ENCODE measurements around the gene TFEB.

TFEB gene

DNA sequence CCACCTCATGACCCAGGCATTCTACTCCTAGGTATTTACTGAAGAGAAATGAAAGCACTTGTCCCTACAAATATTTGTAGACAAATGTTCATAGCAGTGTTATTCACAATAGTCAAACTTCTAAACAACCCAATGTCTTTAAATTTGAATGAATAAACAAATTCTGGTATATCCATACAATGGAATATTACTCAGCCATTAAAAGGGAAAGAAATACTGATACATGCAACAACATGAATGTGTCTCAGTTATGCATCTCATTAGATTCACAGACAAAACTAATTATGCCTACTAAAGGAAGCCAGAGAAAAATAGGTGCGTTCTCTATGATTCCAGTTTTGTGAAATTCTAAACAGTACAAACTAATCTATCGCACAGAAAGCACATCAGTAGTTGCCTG lies 66.4 kb downstream of the TFEB start:
- Histone ChIP-seq H3K4me3 (ENCODE audit: low read length in 2 of 2) (no peak overlapping the region), H3K27me3 (ENCODE audit: control insufficient read depth in 1 of 2, insufficient read depth in 2 of 2, low read length in 2 of 2) (peaks cover 0 to under 1% of the 10 kb centered on the region in 2 donors), H3K9ac (ENCODE audit: low read length in 2 of 2) (no peak overlapping the region), H3K27ac (ENCODE audit: low read length) (no peak overlapping the region), H3K9me3 (ENCODE audit: control insufficient read depth in 2 of 2, low read length in 2 of 2) (peaks cover 0 to 6% of the 10 kb centered on the region in 2 donors), H3K4me1 (ENCODE audit: control insufficient read depth, insufficient read depth, low read length) (no peaks in the 10 kb centered on the region), H3K36me3 (ENCODE audit: control insufficient read depth in 2 of 2, insufficient read depth in 2 of 2, low read length in 2 of 2) (no peaks in the 10 kb centered on the region)

DNA sequence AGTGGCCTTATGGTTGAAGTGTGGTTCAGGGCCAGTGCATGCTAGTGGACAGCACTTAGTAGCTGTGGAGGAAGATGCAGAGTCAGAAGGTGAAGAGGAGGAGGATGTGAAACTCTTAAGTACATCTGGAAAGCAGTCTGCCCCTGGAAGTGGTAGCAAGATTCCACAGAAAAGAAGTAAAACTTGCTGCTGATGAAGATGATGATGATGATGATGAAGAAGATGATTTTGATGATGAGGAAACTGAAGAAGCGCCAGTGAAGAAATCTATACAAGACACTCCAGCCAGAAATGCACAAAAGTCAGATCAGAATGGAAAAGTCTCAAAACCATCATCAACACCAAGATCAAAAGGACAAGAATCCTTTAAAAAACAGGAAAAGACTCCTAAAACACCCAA lies 68.2 kb downstream of the TFEB start:
- Histone ChIP-seq H3K36me3 (ENCODE audit: control insufficient read depth in 2 of 2, insufficient read depth in 2 of 2, low read length in 2 of 2) (no peaks in the 10 kb centered on the region), H3K27me3 (ENCODE audit: control insufficient read depth in 1 of 2, insufficient read depth in 2 of 2, low read length in 2 of 2) (peaks cover 0 to 3% of the 10 kb centered on the region in 2 donors), H3K27ac (ENCODE audit: low read length) (no peak overlapping the region), H3K9ac (ENCODE audit: low read length in 2 of 2) (no peak overlapping the region), H3K4me1 (ENCODE audit: control insufficient read depth, insufficient read depth, low read length) (no peaks in the 10 kb centered on the region), H3K9me3 (ENCODE audit: control insufficient read depth in 2 of 2, low read length in 2 of 2) (peaks cover 0 to 6% of the 10 kb centered on the region in 2 donors), H3K4me3 (ENCODE audit: low read length in 2 of 2) (no peak overlapping the region)

DNA sequence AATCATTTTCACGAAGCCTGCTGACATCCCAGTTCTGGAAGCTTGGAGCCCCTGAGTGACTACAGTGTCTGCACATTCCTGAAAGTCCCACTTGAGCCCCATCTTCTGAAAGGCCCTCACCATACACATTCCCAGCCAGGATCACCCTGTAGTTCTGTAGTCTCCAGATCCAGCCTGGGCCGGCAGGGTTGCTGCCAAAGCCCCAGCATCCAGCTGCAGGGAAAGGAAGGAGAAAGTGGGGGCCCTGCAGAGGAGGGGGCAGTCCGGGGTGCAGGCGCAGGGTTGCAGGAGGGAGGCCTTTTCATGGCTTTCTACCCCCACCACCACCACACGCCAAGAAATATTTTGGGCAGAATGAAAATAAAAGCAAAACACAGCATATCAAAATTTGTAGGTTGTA lies 71.1 kb downstream of the TFEB start:
- Histone ChIP-seq H3K27me3 (ENCODE audit: control insufficient read depth in 1 of 2, insufficient read depth in 2 of 2, low read length in 2 of 2) (peaks cover 0 to 8% of the 10 kb centered on the region in 2 donors), H3K27ac (ENCODE audit: low read length) (no peak overlapping the region), H3K9ac (ENCODE audit: low read length in 2 of 2) (no peak overlapping the region), H3K36me3 (ENCODE audit: control insufficient read depth in 2 of 2, insufficient read depth in 2 of 2, low read length in 2 of 2) (no peaks in the 10 kb centered on the region), H3K9me3 (ENCODE audit: control insufficient read depth in 2 of 2, low read length in 2 of 2) (peaks cover 0 to 5% of the 10 kb centered on the region in 2 donors), H3K4me1 (ENCODE audit: control insufficient read depth, insufficient read depth, low read length) (no peaks in the 10 kb centered on the region), H3K4me3 (ENCODE audit: low read length in 2 of 2) (no peak overlapping the region)

DNA sequence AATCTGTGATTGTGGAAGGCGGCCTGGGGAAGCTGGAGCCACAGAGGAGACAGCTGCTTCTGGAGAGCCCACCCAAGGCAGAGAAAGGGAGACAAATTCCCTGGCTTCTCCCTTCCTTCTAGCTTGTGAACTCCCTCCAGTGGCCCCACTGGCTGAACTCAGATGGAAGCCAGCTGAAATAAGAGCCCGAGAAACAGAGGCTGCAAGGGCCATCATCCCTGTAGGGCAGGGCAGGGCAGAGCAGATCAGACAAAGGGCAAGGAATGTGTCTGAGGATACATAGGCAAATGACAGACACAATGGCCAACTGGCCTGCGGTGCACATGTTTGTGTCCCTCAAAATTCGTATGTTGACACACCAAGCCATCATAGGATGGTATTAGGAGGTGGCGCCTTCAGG lies 71.8 kb downstream of the TFEB start:
- Histone ChIP-seq H3K9ac (ENCODE audit: low read length in 2 of 2) (no peak overlapping the region), H3K27me3 (ENCODE audit: control insufficient read depth in 1 of 2, insufficient read depth in 2 of 2, low read length in 2 of 2) (peaks cover 0 to 8% of the 10 kb centered on the region in 2 donors), H3K4me1 (ENCODE audit: control insufficient read depth, insufficient read depth, low read length) (no peaks in the 10 kb centered on the region), H3K9me3 (ENCODE audit: control insufficient read depth in 2 of 2, low read length in 2 of 2) (no peaks in the 10 kb centered on the region), H3K27ac (ENCODE audit: low read length) (no peak overlapping the region), H3K4me3 (ENCODE audit: low read length in 2 of 2) (no peak overlapping the region), H3K36me3 (ENCODE audit: control insufficient read depth in 2 of 2, insufficient read depth in 2 of 2, low read length in 2 of 2) (no peaks in the 10 kb centered on the region)

DNA sequence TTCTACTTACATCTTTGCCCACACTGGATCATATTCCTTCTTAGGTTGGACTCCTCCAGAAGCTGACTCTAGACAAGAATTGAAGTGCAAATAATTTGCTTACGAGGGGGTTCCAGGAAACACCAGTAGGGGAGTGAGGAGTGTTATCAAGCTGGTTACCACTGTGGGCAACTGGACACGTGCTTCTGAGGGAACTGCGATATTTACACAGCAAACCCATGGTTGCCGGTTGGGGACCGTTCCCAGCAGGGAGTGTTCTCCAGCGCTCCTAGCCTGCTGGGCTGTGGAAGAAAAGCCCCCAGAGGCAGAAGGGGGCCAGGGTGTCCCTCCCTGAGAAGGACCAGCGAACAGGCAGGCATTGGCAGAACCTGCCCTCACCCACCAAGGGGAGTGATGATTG lies 75.5 kb downstream of the TFEB start:
- Histone ChIP-seq H3K4me3 (ENCODE audit: low read length in 2 of 2) (no peak overlapping the region), H3K27me3 (ENCODE audit: control insufficient read depth in 1 of 2, insufficient read depth in 2 of 2, low read length in 2 of 2) (peaks cover 0 to 16% of the 10 kb centered on the region in 2 donors), H3K9ac (ENCODE audit: low read length in 2 of 2) (no peak overlapping the region)

DNA sequence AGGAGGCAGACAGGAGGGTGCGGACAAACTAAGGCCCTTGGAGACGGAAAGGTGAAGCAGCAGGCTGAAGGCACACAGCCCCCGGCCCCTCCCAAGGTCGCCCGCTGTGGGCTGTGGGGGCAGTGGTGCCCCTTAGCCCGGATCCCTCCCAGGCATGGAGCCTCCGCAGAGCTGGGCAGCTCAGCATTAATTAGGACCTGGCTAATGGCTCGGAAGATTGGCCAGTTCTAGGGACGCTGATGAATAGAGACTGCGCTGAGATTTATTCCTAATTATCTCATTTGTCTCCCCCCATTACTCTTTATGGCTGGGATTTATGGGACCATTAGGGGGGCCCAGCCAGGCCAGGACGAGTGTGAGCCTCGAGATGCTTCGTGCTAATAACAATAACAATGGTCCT lies 76.8 kb downstream of the TFEB start:
- no peak overlapping the region for H3K4me3 ChIP-seq (ENCODE audit: low read length in 2 of 2)
- H3K27ac ChIP-seq (ENCODE audit: low read length) = no peak overlapping the region
- no peaks in the 10 kb centered on the region for H3K9me3 ChIP-seq (ENCODE audit: control insufficient read depth in 2 of 2, low read length in 2 of 2)
- H3K36me3 ChIP-seq (ENCODE audit: control insufficient read depth in 2 of 2, insufficient read depth in 2 of 2, low read length in 2 of 2) = no peaks in the 10 kb centered on the region
- peaks cover 0 to 15% of the 10 kb centered on the region in 2 donors for H3K27me3 ChIP-seq (ENCODE audit: control insufficient read depth in 1 of 2, insufficient read depth in 2 of 2, low read length in 2 of 2)
- H3K4me1 ChIP-seq (ENCODE audit: control insufficient read depth, insufficient read depth, low read length) = peaks cover 6% of the 10 kb centered on the region
- no peak overlapping the region for H3K9ac ChIP-seq (ENCODE audit: low read length in 2 of 2)

More for the DNA sequence above, 75.5 kb downstream of the TFEB start:
- no peaks in the 10 kb centered on the region for H3K36me3 ChIP-seq (ENCODE audit: control insufficient read depth in 2 of 2, insufficient read depth in 2 of 2, low read length in 2 of 2)
- no peak overlapping the region for H3K27ac ChIP-seq (ENCODE audit: low read length)
- peaks cover 6% of the 10 kb centered on the region for H3K4me1 ChIP-seq (ENCODE audit: control insufficient read depth, insufficient read depth, low read length)
- no peaks in the 10 kb centered on the region for H3K9me3 ChIP-seq (ENCODE audit: control insufficient read depth in 2 of 2, low read length in 2 of 2)

DNA sequence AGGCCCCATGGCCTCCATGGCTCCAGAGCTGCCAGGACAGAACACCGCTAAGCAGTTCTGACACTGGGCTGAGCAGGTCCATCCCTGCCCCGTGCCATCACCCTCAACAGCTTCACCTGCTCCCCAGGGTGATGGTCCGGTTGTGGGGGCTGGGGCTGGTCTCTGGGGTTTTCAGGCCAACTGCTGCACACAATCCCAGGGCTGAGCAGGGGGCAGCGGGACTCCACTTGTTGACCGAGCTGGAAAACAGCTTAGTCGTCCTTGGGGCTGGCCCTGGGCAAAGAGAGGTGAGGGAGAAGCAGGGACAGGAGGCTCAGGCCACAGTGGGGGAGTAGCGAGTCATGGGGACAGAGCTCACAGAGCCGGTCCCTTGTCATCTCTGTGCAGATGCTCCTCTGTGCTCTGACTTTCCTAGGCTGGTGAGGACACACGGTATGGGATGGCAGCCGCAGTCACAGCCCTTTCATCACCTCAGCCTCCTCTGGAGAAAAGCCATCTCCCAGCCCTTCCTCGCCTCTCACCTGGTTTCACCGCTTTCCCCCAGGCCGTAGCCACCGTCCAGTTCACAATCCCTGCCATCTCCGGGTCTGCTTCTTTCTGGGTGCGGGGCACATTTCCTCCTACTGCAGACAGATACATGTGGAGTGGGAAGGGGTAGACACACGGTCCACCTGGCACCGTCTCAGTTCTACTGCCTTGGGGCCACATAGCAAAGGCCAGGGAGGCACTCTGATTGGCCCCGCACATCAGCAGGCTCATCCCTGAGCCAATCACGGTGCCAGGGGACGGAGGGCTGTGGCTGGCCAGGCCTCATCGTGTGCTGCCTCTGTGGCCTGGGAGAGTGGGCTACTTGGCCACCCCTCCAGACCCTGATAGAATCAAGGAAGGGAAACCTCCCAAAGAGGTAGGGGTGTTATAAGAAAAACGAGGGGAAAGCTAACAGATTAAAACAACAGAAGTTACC lies 78.0 kb downstream of the TFEB start:
- peaks cover 6% of the 10 kb centered on the region for H3K4me1 ChIP-seq (ENCODE audit: control insufficient read depth, insufficient read depth, low read length)
- no peaks in the 10 kb centered on the region for H3K36me3 ChIP-seq (ENCODE audit: control insufficient read depth in 2 of 2, insufficient read depth in 2 of 2, low read length in 2 of 2)
- H3K27me3 ChIP-seq (ENCODE audit: control insufficient read depth in 1 of 2, insufficient read depth in 2 of 2, low read length in 2 of 2) = peaks cover 0 to 15% of the 10 kb centered on the region in 2 donors

DNA sequence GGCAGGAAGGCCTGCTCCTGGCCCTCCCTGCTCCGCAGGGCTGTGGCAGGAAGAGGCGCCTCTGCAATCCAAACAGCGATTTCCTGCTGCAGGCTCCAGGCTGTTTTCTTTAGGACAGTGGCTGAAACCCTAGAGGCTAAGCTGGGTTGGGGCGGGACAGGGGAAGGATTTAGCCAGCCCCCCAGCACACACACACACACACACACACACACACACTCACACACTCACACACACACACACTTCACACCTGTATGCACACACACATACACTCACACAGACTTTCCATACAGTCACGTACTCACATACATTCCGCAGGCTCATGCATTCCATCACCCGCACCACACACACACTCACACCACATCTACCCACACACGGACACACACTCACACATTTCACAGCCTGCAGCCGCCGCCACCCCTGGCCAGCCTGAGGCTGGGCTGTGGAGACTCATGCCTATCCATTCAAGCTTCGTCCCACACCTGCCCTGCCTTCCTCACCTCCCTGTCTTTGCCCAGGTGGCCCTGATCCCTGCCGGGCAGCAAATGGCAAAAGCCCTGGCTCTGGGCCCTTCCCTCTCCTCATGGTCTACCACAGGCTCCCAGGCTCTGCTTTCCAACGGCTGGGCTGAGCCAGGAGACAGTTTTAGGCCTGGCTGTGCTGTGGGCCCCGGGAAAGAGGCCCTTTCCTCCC lies 79.3 kb downstream of the TFEB start:
- Histone ChIP-seq H3K27ac (ENCODE audit: low read length) (no peak overlapping the region), H3K9me3 (ENCODE audit: control insufficient read depth in 2 of 2, low read length in 2 of 2) (no peaks in the 10 kb centered on the region), H3K9ac (ENCODE audit: low read length in 2 of 2) (no peak overlapping the region), H3K36me3 (ENCODE audit: control insufficient read depth in 2 of 2, insufficient read depth in 2 of 2, low read length in 2 of 2) (no peaks in the 10 kb centered on the region), H3K27me3 (ENCODE audit: control insufficient read depth in 1 of 2, insufficient read depth in 2 of 2, low read length in 2 of 2) (peaks cover 0 to 12% of the 10 kb centered on the region in 2 donors), H3K4me3 (ENCODE audit: low read length in 2 of 2) (no peak overlapping the region), H3K4me1 (ENCODE audit: control insufficient read depth, insufficient read depth, low read length) (peaks cover 6% of the 10 kb centered on the region)

More for the DNA sequence above, 78.0 kb downstream of the TFEB start:
- no peak overlapping the region for H3K27ac ChIP-seq (ENCODE audit: low read length)
- H3K9ac ChIP-seq (ENCODE audit: low read length in 2 of 2) = no peak overlapping the region
- H3K4me3 ChIP-seq (ENCODE audit: low read length in 2 of 2) = no peak overlapping the region
- H3K9me3 ChIP-seq (ENCODE audit: control insufficient read depth in 2 of 2, low read length in 2 of 2) = no peaks in the 10 kb centered on the region

DNA sequence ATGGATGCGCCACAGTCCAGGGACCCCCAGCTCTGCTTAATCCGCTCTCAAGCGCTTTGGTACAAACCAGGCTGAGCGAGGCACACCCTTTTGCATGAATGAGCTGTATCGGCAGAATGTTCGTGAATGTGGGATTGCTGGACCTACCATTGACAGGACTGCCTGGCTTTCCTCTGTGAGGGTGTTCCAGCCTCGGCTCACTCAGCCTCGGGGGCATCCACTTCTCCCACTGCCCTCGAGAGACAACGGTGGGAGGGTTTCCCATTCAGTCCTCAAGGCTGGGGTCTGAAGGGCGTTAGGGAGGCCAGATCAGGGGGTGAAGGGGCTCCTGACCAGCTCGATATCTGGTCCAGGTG lies 79.8 kb downstream of the TFEB start:
- H3K27ac ChIP-seq (ENCODE audit: low read length) = no peak overlapping the region
- no peaks in the 10 kb centered on the region for H3K36me3 ChIP-seq (ENCODE audit: control insufficient read depth in 2 of 2, insufficient read depth in 2 of 2, low read length in 2 of 2)
- H3K4me3 ChIP-seq (ENCODE audit: low read length in 2 of 2) = no peak overlapping the region
- no peak overlapping the region for H3K9ac ChIP-seq (ENCODE audit: low read length in 2 of 2)
- H3K4me1 ChIP-seq (ENCODE audit: control insufficient read depth, insufficient read depth, low read length) = peaks cover 6% of the 10 kb centered on the region
- no peaks in the 10 kb centered on the region for H3K9me3 ChIP-seq (ENCODE audit: control insufficient read depth in 2 of 2, low read length in 2 of 2)
- peaks cover 0 to 12% of the 10 kb centered on the region in 2 donors for H3K27me3 ChIP-seq (ENCODE audit: control insufficient read depth in 1 of 2, insufficient read depth in 2 of 2, low read length in 2 of 2)

DNA sequence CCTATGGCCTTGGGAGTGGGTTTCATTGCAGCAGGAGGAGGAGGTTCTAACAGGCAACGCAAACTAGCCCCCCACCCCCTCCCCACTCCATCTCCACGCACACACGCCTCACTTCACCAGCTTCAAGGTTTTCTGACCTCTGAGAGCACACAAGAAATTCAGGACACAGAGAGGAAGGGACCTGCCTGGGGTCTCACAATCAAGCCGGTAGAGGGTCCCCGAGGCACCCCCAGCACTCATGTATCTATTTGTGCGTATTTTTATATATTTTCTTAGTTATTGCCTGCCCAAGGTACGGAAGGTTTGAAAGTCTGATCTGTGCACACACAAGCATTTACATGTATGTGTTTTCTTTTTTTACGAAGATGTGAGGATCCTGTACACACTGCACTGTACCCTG lies 80.2 kb downstream of the TFEB start:
- H3K9ac ChIP-seq (ENCODE audit: low read length in 2 of 2) = no peak overlapping the region
- H3K36me3 ChIP-seq (ENCODE audit: control insufficient read depth in 2 of 2, insufficient read depth in 2 of 2, low read length in 2 of 2) = no peaks in the 10 kb centered on the region
- H3K9me3 ChIP-seq (ENCODE audit: control insufficient read depth in 2 of 2, low read length in 2 of 2) = no peaks in the 10 kb centered on the region
- H3K27me3 ChIP-seq (ENCODE audit: control insufficient read depth in 1 of 2, insufficient read depth in 2 of 2, low read length in 2 of 2) = peaks cover 0 to 10% of the 10 kb centered on the region in 2 donors
- H3K4me3 ChIP-seq (ENCODE audit: low read length in 2 of 2) = no peak overlapping the region
- H3K4me1 ChIP-seq (ENCODE audit: control insufficient read depth, insufficient read depth, low read length) = peaks cover 6% of the 10 kb centered on the region
- H3K27ac ChIP-seq (ENCODE audit: low read length) = no peak overlapping the region

Measured in stomach smooth muscle (tissue), 2 donors.